Measurements from ENCODE around the gene CTTNBP2.

- TF ChIP-seq CTCF (conservative IDR thresholded peaks at IDR 0.05; ENCODE audit: low read depth, low read length): no peak
- TF ChIP-seq POLR2A (IDR thresholded peaks at IDR 0.05; ENCODE audit: low read depth, low read length): no peak
- TF ChIP-seq RFX5 (IDR thresholded peaks at IDR 0.05; ENCODE audit: low read depth, low read length): no peak
- no peak for TF ChIP-seq MXI1 (IDR thresholded peaks at IDR 0.05; ENCODE audit: borderline replicate concordance, low read depth, low read length)
- TF ChIP-seq NFE2L2 (IDR thresholded peaks at IDR 0.05; ENCODE audit: low read depth, low read length): no peak
- TF ChIP-seq ELK1 (IDR thresholded peaks at IDR 0.05; ENCODE audit: borderline replicate concordance, low read depth, low read length): no peak
- TF ChIP-seq FOS (IDR thresholded peaks at IDR 0.05; ENCODE audit: low read depth, low read length): no peak
- TF ChIP-seq CEBPB (IDR thresholded peaks at IDR 0.05; ENCODE audit: low read depth, low read length): no peak
- TF ChIP-seq BHLHE40 (IDR thresholded peaks at IDR 0.05; ENCODE audit: low read depth, low read length): no peak
- no peak for TF ChIP-seq SMC3 (IDR thresholded peaks at IDR 0.05; ENCODE audit: low read depth, low read length)
- no peak for TF ChIP-seq RAD21 (IDR thresholded peaks at IDR 0.05; ENCODE audit: low read length)
- no peak for TF ChIP-seq MAZ (IDR thresholded peaks at IDR 0.05; ENCODE audit: borderline replicate concordance, low read depth, low read length)
- TF ChIP-seq MAFK (IDR thresholded peaks at IDR 0.05; ENCODE audit: low read depth, low read length): no peak
These were observed 55.0 kb downstream of the CTTNBP2 start for GRCh38 chr7:117818232-117818631.
